ENCODE data around the gene JARID2. TPM values are rescaled to one million over a fixed set of nuclear protein-coding genes. Genes with fewer than 3 reads are reported as not detected.

Gene JARID2
- total RNA-seq, 1 donor from 2014 or later: 43.9 TPM

DNA sequence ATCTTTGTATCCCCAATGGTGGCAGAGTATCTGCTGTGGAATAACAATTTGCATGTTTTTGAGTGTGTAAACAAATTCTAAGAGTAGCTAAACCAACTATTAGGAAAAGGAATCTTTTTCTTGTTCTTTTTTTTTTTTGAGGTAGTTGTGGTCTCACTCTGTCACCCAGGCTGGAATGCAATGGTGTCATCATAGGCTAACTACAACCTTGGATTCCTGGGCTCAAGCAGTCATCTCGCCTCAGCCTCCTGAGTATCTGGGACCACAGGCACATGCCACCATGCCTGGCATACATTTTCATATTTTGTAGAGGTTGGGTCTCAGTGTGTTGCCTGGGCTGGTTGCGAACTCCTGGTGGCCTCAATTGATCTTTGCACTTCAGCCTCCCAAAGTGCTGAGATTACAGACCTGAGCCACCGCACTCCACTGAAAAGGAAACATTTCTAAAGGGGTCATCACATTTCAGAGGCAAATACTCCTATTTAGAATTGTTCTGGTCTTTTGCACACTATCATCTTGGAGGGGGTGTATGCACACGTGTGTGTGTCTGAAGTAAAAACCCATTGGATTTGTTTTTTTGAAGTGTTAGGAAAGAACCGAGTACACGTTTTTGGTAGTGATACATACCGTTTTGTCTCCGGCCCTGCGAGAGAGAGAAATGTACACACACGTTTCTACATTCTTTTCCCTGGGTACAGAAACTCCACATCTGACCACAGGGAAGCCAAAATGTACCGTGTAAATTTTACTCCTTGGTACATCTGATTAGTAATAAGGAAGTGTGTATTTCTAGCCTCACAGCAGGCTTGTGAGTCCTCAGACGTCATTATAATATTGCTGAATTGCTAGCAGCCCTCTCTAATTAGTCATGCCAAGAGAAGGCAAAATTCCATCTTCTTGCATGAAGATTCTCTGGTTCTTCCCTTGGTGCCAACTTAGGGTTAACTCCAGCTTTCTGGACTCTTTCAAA is 183.6 kb downstream of the JARID2 start:
- no peak for DNase-seq (ENCODE audit: extremely low spot score, unreplicated experiment)
- H3K27ac Mint-ChIP-seq: peak overlapping the region; percentile 48

DNA sequence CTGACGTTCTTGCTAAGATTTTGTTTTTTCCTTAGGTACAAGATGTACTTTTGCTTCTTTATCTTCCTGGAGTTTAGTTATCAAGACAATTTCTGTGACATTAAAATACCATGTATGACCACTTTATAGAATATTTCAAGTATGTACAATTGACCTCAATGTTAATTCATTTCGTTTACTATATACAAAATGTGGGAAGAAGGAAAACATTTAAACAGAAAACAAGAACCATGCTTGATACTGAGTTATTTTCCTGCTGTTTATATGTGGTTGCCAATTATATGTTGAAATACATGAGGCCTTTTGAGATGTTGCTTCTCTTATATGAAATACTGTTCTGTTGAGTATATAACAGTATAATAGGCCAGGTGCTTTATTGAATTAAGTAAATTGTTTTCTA is 184.3 kb downstream of the JARID2 start:
- Mint-ChIP-seq H3K4me1 (ENCODE audit: unreplicated experiment) (peaks cover 70% of the 10 kb centered on the region), H3K4me3 (no peak overlapping the region), H3K27me3 (no peaks in the 10 kb centered on the region), H3K27ac (no peak overlapping the region), H3K9me3 (peaks cover 9% of the 10 kb centered on the region), H3K36me3 (peaks cover 9% of the 10 kb centered on the region)
- no peak for TF ChIP-seq CTCF (conservative IDR thresholded peaks at IDR 0.05)
- no peak for DNase-seq (ENCODE audit: extremely low spot score, unreplicated experiment)

More for the DNA sequence above, 183.6 kb downstream of the JARID2 start:
- peaks cover 66% of the 10 kb centered on the region for H3K4me1 Mint-ChIP-seq (ENCODE audit: unreplicated experiment)
- peaks cover 5% of the 10 kb centered on the region for H3K9me3 Mint-ChIP-seq
- H3K27me3 Mint-ChIP-seq: no peaks in the 10 kb centered on the region
- TF ChIP-seq CTCF (conservative IDR thresholded peaks at IDR 0.05): no peak
- H3K36me3 Mint-ChIP-seq: peaks cover 5% of the 10 kb centered on the region
- peak overlapping the region; percentile 35 for H3K4me3 Mint-ChIP-seq

GRCh38 chr6:15430931-15431405 is 185.1 kb downstream of the JARID2 start:
- no peak for TF ChIP-seq CTCF (conservative IDR thresholded peaks at IDR 0.05)
- peak overlapping the region; percentile 20 for H3K27ac Mint-ChIP-seq
- H3K4me1 Mint-ChIP-seq (ENCODE audit: unreplicated experiment): peaks cover 69% of the 10 kb centered on the region
- peaks cover 9% of the 10 kb centered on the region for H3K9me3 Mint-ChIP-seq
- peaks cover 9% of the 10 kb centered on the region for H3K36me3 Mint-ChIP-seq
- H3K27me3 Mint-ChIP-seq: no peaks in the 10 kb centered on the region
- DNase-seq (ENCODE audit: extremely low spot score, unreplicated experiment): no peak
- no peak overlapping the region for H3K4me3 Mint-ChIP-seq

DNA sequence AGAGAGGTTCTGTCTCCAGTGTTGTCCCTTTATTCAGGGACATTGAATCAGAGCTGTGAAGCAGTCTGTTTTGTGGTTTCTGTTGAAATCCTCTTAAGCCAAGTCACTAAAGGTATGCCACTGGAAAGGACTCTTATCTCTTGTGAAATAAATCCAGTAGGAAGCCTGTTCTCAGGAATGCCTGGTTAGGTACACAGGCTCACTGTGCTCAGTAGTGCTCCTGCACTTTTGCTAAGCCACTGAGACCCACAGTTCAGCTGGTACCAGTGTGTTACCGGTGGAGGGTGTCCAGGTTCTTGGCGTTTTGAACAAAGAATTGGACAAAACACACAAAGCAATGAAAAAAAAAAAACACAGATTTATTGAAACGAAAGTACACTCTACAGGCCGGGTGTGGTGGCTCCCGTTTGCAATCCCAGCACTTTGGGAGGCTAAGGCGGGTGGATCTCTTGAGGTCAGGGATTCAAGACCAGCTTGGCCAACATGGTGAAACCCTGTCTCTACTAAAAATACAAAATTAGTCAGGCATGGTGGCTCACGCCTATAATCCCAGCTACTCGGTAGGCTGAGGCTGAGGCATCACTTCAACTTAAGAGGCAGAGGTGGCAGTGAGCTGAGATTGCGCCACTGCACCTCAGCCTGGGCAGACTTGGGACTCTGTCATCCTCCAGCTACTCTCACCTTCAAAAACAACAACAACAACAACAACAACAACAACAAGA is 186.1 kb downstream of the JARID2 start:
- Mint-ChIP-seq H3K9me3 (peaks cover 9% of the 10 kb centered on the region), H3K4me1 (ENCODE audit: unreplicated experiment) (peaks cover 69% of the 10 kb centered on the region), H3K4me3 (no peak overlapping the region), H3K27me3 (no peaks in the 10 kb centered on the region), H3K36me3 (peaks cover 15% of the 10 kb centered on the region), H3K27ac (peak overlapping the region; percentile 55)
- TF ChIP-seq CTCF (conservative IDR thresholded peaks at IDR 0.05): no peak
- DNase-seq (ENCODE audit: extremely low spot score, unreplicated experiment): no peak

GRCh38 chr6:15433511-15433861 is 187.6 kb downstream of the JARID2 start:
- no peak for DNase-seq (ENCODE audit: extremely low spot score, unreplicated experiment)
- Mint-ChIP-seq H3K4me3 (no peak overlapping the region), H3K36me3 (peaks cover 15% of the 10 kb centered on the region), H3K27me3 (no peaks in the 10 kb centered on the region), H3K27ac (no peak overlapping the region), H3K9me3 (peaks cover 9% of the 10 kb centered on the region), H3K4me1 (ENCODE audit: unreplicated experiment) (peaks cover 71% of the 10 kb centered on the region)
- no peak for TF ChIP-seq CTCF (conservative IDR thresholded peaks at IDR 0.05)
